ENCODE data around the gene DPYD. TPM values are rescaled to one million over a fixed set of nuclear protein-coding genes. Genes with fewer than 3 reads are reported as not detected.

The DPYD gene
- total and polyA plus RNA-seq, 12 donors: 4.1 to 22.0 (median 7.0) TPM

GRCh38 chr1:97157991-97158390 lies 762.8 kb downstream of the DPYD start:
- peaks cover 0 to 11% (median 7%) of the 10 kb centered on the region in 9 donors for H3K4me1 ChIP-seq
- no peaks in the 10 kb centered on the region for H3K36me3 ChIP-seq
- DNase-seq: no peak
- H3K27ac ChIP-seq: no peak overlapping the region
- 40 to 98% methylated on average over 1 of the region's 1 CpG for WGBS, 2 donors
- peaks cover 0 to under 1% (median 0%) of the 10 kb centered on the region in 11 donors for H3K9me3 ChIP-seq
- no peak for ATAC-seq
- H3K27me3 ChIP-seq: no peaks in the 10 kb centered on the region
- intact Hi-C loops (cut with DNase I): no loop called here
- TF ChIP-seq CTCF (IDR thresholded peaks at IDR 0.05): no peak
- H3K4me3 ChIP-seq: no peak overlapping the region

GRCh38 chr1:97151651-97152050 lies 769.2 kb downstream of the DPYD start:
- no peak for ATAC-seq
- intact Hi-C loops (cut with DNase I): no loop called here
- no peaks in the 10 kb centered on the region for H3K27me3 ChIP-seq
- H3K36me3 ChIP-seq: no peaks in the 10 kb centered on the region
- no peaks in the 10 kb centered on the region for H3K9me3 ChIP-seq
- H3K4me1 ChIP-seq: no peaks in the 10 kb centered on the region
- DNase-seq: no peak
- no peak overlapping the region for H3K4me3 ChIP-seq
- no peak for TF ChIP-seq CTCF (IDR thresholded peaks at IDR 0.05)
- H3K27ac ChIP-seq: no peak overlapping the region

- intact Hi-C loops (cut with DNase I): loop anchor here in 2 of 10 donors (10.0 kb wide), 3 partner anchors 679 to 909 kb away; no protein-coding TSS in a partner anchor
- ATAC-seq (no peak), DNase-seq (no peak)
- WGBS, 2 donors: 75 to 77% methylated on average over 6 of the region's 6 CpGs
- Histone ChIP-seq H3K27ac (no peak overlapping the region), H3K9me3 (no peaks in the 10 kb centered on the region), H3K4me1 (no peaks in the 10 kb centered on the region), H3K36me3 (no peaks in the 10 kb centered on the region), H3K27me3 (no peaks in the 10 kb centered on the region), H3K4me3 (no peak overlapping the region)
- TF ChIP-seq CTCF (IDR thresholded peaks at IDR 0.05): no peak
These were observed 775.4 kb downstream of the DPYD start for GRCh38 chr1:97145321-97145956.

- TF ChIP-seq CTCF (IDR thresholded peaks at IDR 0.05): no peak
- Histone ChIP-seq H3K4me1 (no peaks in the 10 kb centered on the region), H3K36me3 (no peaks in the 10 kb centered on the region), H3K27me3 (no peaks in the 10 kb centered on the region), H3K4me3 (no peak overlapping the region), H3K27ac (no peak overlapping the region), H3K9me3 (no peaks in the 10 kb centered on the region)
- no peak for ATAC-seq
- intact Hi-C loops (cut with DNase I): loop anchor here in 2 of 10 donors (10.0 kb wide), 3 partner anchors 680 to 910 kb away; no protein-coding TSS in a partner anchor
- no peak for DNase-seq
These were observed 776.3 kb downstream of the DPYD start for GRCh38 chr1:97144527-97144926.

Data from heart right ventricle (tissue), 16 donors.